SJSA1 (cell line): Measurements from ENCODE around the gene IMP3. TPM values are rescaled to one million over a fixed set of nuclear protein-coding genes. Genes with fewer than 3 reads are reported as not detected.

Experiments used
- DNase-seq, 2 experiments: peaks; one replicate each; pipeline ENCODE4 v3.0.0-alpha.2; 2015 to 2020; ENCODE audit warnings: low spot score in 2 of 2, low read depth in 1 of 2
- H3K27ac ChIP-seq: fragments of 250-450 bp; sonication (Bioruptor Pico); 2 replicates; pipeline ENCODE4 v1.5.1; 2020; ENCODE audit warnings: mild to moderate bottlenecking, moderate library complexity
- H3K27me3 ChIP-seq: fragments of 250-450 bp; sonication (Bioruptor Pico); replicated peaks from 2 replicates; pipeline ENCODE4 v1.5.1; 2020; ENCODE audit warnings: mild to moderate bottlenecking, moderate library complexity
- H3K36me3 ChIP-seq: fragments of 250-450 bp; sonication (Bioruptor Pico); 2 replicates; pipeline ENCODE4 v1.5.1; 2020; ENCODE audit warnings: mild to moderate bottlenecking
- H3K4me1 ChIP-seq: fragments of 250-450 bp; sonication (Bioruptor Pico); replicated peaks from 2 replicates; pipeline ENCODE4 v1.6.1; 2021; ENCODE audit warnings: mild to moderate bottlenecking
- H3K4me3 ChIP-seq: fragments of 250-450 bp; sonication (Bioruptor Pico); 2 replicates; pipeline ENCODE4 v1.5.1; 2020; ENCODE audit warnings: mild to moderate bottlenecking
- H3K9me3 ChIP-seq: fragments of 250-450 bp; sonication (Bioruptor Pico); replicated peaks from 2 replicates; pipeline ENCODE4 v1.5.1; 2020; ENCODE audit warnings: mild to moderate bottlenecking
- total RNA-seq: library from RNA; depleted of rRNA; stranded (reverse); fragments of >200 nt; shearing (Covaris generic); gene quantifications from 2 replicates; pipeline ENCODE4 v1.2.3, GENCODE V29; 2014; rRNA removed

IMP3 gene
- total RNA-seq, 1 experiment from 2014 or later: 101 TPM

- H3K27ac ChIP-seq: no peak overlapping the region
- peaks cover 27% of the 10 kb centered on the region for H3K4me1 ChIP-seq
- no peaks in the 10 kb centered on the region for H3K9me3 ChIP-seq
- peaks cover 50% of the 10 kb centered on the region for H3K36me3 ChIP-seq
- no peak for DNase-seq
- H3K4me3 ChIP-seq: no peak overlapping the region
- H3K27me3 ChIP-seq: no peaks in the 10 kb centered on the region
Observed at GRCh38 chr15:75597667-75598341, 42.2 kb downstream of the IMP3 start.

GRCh38 chr15:75596703-75597345 lies 43.2 kb downstream of the IMP3 start:
- H3K4me3 ChIP-seq: no peak overlapping the region
- H3K27ac ChIP-seq: no peak overlapping the region
- peaks cover 50% of the 10 kb centered on the region for H3K36me3 ChIP-seq
- no peaks in the 10 kb centered on the region for H3K9me3 ChIP-seq
- no peaks in the 10 kb centered on the region for H3K27me3 ChIP-seq
- no peak for DNase-seq
- H3K4me1 ChIP-seq: peaks cover 27% of the 10 kb centered on the region

GRCh38 chr15:75594276-75594675 lies 45.7 kb downstream of the IMP3 start:
- Histone ChIP-seq H3K4me1 (peaks cover 15% of the 10 kb centered on the region), H3K9me3 (no peaks in the 10 kb centered on the region), H3K4me3 (no peak overlapping the region), H3K36me3 (peaks cover 34% of the 10 kb centered on the region), H3K27me3 (no peaks in the 10 kb centered on the region), H3K27ac (no peak overlapping the region)
- DNase-seq: no peak

DNA sequence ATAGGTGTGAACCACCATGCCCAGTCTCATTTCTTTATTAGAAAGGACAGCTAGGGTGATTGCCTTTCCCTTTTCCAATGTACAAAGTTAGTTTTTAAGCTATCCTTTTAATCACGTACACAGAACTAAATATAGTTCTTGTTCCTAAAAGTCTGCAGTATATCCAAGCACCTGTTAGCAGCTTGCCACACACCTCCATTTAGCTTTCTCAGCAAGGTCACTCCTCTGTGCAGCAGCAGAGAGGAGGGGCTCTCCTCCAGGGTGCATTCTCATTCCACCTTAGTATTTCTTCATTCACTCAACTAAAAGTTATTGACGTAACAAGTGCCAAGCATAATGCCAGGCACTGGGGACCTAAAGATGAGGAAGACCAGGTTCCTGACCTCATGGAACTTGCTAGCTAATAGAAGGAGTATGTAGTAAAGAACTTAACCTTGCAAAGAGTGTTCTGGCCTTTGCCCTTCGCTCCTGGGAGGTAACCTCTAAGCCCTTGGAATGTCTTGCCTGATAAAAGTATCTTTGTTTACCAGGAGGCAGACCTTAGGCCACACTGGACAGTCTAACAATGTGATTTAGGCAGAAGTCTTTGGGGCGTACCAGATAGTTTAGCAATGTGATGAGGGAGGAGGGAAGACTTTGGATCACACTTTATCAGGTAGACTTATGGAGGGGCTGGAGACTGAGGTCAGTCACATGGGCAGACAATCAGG lies 48.2 kb downstream of the IMP3 start:
- Histone ChIP-seq H3K9me3 (no peaks in the 10 kb centered on the region), H3K4me1 (no peaks in the 10 kb centered on the region), H3K4me3 (no peak overlapping the region), H3K27ac (no peak overlapping the region), H3K36me3 (peaks cover 18% of the 10 kb centered on the region), H3K27me3 (no peaks in the 10 kb centered on the region)
- DNase-seq: no peak

- Histone ChIP-seq H3K36me3 (peaks cover 6% of the 10 kb centered on the region; the same call in 1 of the 2 replicates), H3K4me3 (no peak overlapping the region), H3K27me3 (no peaks in the 10 kb centered on the region), H3K27ac (no peak overlapping the region), H3K9me3 (no peaks in the 10 kb centered on the region), H3K4me1 (no peaks in the 10 kb centered on the region)
- no peak for DNase-seq
Observed at GRCh38 chr15:75590239-75590638, 49.8 kb downstream of the IMP3 start.

Other genes starting within 250 kb of the IMP3 start
- 11.7 and 29.4 TPM in 2 replicates for gene SIN3A, start 188.5 kb downstream of the IMP3 start, total RNA-seq
- gene PTPN9, start 60.9 kb downstream of the IMP3 start, total RNA-seq: 23.5 and 35.1 TPM in 2 replicates
- 26.0 and 31.7 TPM in 2 replicates for gene SNUPN, start 14.5 kb downstream of the IMP3 start, total RNA-seq
- gene SNX33, start 7.7 kb upstream of the IMP3 start, total RNA-seq: 4.8 and 6.1 TPM in 2 replicates
- 0.32 and 0.41 TPM in 2 replicates for gene CSPG4, start 72.6 kb upstream of the IMP3 start, total RNA-seq
- gene UBE2Q2, start 203.2 kb upstream of the IMP3 start, total RNA-seq: 40.1 and 52.8 TPM in 2 replicates